ENCODE data around the gene PNPLA7.

- TF ChIP-seq, protein P1, sequence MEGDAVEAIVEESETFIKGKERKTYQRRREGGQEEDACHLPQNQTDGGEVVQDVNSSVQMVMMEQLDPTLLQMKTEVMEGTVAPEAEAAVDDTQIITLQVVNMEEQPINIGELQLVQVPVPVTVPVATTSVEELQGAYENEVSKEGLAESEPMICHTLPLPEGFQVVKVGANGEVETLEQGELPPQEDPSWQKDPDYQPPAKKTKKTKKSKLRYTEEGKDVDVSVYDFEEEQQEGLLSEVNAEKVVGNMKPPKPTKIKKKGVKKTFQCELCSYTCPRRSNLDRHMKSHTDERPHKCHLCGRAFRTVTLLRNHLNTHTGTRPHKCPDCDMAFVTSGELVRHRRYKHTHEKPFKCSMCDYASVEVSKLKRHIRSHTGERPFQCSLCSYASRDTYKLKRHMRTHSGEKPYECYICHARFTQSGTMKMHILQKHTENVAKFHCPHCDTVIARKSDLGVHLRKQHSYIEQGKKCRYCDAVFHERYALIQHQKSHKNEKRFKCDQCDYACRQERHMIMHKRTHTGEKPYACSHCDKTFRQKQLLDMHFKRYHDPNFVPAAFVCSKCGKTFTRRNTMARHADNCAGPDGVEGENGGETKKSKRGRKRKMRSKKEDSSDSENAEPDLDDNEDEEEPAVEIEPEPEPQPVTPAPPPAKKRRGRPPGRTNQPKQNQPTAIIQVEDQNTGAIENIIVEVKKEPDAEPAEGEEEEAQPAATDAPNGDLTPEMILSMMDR (IDR thresholded peaks at IDR 0.05) = no peak
- no peak for TF ChIP-seq POLR2A (IDR thresholded peaks at IDR 0.05)
Measured at GRCh38 chr9:137540536-137540935, 9.7 kb downstream of the PNPLA7 start.
